A673 (cell line): Measurements from ENCODE around the gene TCF7. TPM values are rescaled to one million over a fixed set of nuclear protein-coding genes. Genes with fewer than 3 reads are reported as not detected.
A peak's percentile ranks its signal among the peaks of the same experiment; 100 is the strongest.

ENCODE experiments used
- BruUV-seq: library from RNA; stranded (reverse); fragments of 400-500 nt; replicated peaks from 2 replicates; lab custom pipeline; 2021; lab: Mats Ljungman, UMichigan
- CTCF ChIA-PET: fragments of 300-600 bp; sonication (Branson Sonifier 250); formaldehyde crosslinking; loops from one replicate; lab custom pipeline; 2022; ENCODE audit warnings: antibody characterized with exemption; lab: Charles Lee
- POLR2A ChIA-PET: fragments of 300-600 bp; sonication (Branson Sonifier 250); formaldehyde crosslinking; loops from one replicate; lab custom pipeline; 2022; ENCODE audit warnings: antibody characterized with exemption; ENCODE audit not compliant: low non-redundant PET; lab: Charles Lee
- DNase-seq: peaks from one replicate; pipeline ENCODE4 v3.0.0-alpha.2; 2015; ENCODE audit warnings: low spot score
- H3K27ac ChIP-seq: fragments of 200-600 bp; sonication (generic); 2 replicates; pipeline ENCODE4 v1.5.1; 2016; ENCODE audit warnings: mixed run types, low read depth, mild to moderate bottlenecking, mixed read lengths, antibody characterized with exemption, low read length; ENCODE audit not compliant: poor library complexity, severe bottlenecking
- H3K27me3 ChIP-seq: fragments of 200-600 bp; sonication (generic); replicated peaks from 2 replicates; pipeline ENCODE4 v1.6.1; 2017; ENCODE audit warnings: mixed run types, low read depth, mild to moderate bottlenecking, mixed read lengths, antibody characterized with exemption, low read length; ENCODE audit not compliant: insufficient read depth, poor library complexity
- H3K36me3 ChIP-seq: fragments of 200-600 bp; sonication (generic); 2 replicates; pipeline ENCODE4 v1.6.1; 2016; ENCODE audit warnings: mixed run types, mild to moderate bottlenecking, mixed read lengths, antibody characterized with exemption, low read length; ENCODE audit not compliant: insufficient read depth, poor library complexity, severe bottlenecking
- H3K4me1 ChIP-seq: fragments of 200-600 bp; sonication (generic); 2 replicates; pipeline ENCODE4 v1.6.1; 2017; ENCODE audit warnings: mixed run types, mild to moderate bottlenecking, mixed read lengths, antibody characterized with exemption, low read length; ENCODE audit not compliant: insufficient read depth, poor library complexity, severe bottlenecking
- H3K4me3 ChIP-seq: fragments of 200-600 bp; sonication (generic); 2 replicates; pipeline ENCODE4 v1.5.1; 2016; ENCODE audit warnings: low read depth, mixed run types, mild to moderate bottlenecking, mixed read lengths, low read length; ENCODE audit not compliant: poor library complexity, severe bottlenecking
- H3K9me3 ChIP-seq: fragments of 200-600 bp; sonication (generic); 2 replicates; pipeline ENCODE4 v1.6.1; 2016; ENCODE audit warnings: mixed run types, low read depth, mild to moderate bottlenecking, mixed read lengths, antibody characterized with exemption, low read length; ENCODE audit not compliant: poor library complexity, severe bottlenecking
- CTCF ChIP-seq: fragments of 300-800, 200-600 bp; sonication (generic); conservative IDR thresholded peaks from 2 replicates; pipeline ENCODE4 v1.5.1; 2017; ENCODE audit warnings: low read depth, mild to moderate bottlenecking, antibody characterized with exemption, low read length, moderate library complexity, mixed read lengths
- EZH2 ChIP-seq: fragments of 200-600 bp; sonication (generic); IDR thresholded peaks from 2 replicates; pipeline ENCODE4 v1.6.1; 2017; ENCODE audit warnings: borderline replicate concordance, low read depth, mild to moderate bottlenecking, mixed read lengths, antibody characterized with exemption, low read length; ENCODE audit not compliant: poor library complexity, severe bottlenecking
- intact Hi-C: fragments of 100-400 bp; cut with micrococcal nuclease; formaldehyde crosslinking; loops from one replicate; pipeline ENCODE4 v1.10.0; 2022; ENCODE audit not compliant: unreplicated experiment
- total RNA-seq: library from RNA; stranded (reverse); gene quantifications from 2 replicates; pipeline ENCODE4 v1.2.3, GENCODE V29; 2021

TCF7 gene
- total RNA-seq, 1 experiment from 2014 or later, result 3.3 TPM

GRCh38 chr5:134093351-134093750 lies 21.1 kb upstream of the TCF7 start:
- ChIA-PET CTCF (interaction anchor here (0.6 kb wide), 1 partner anchor 33 kb away, joined by 6 read pairs; no protein-coding TSS in a partner anchor), POLR2A (no interaction called here)
- TF ChIP-seq EZH2, result no peak
- no peak for TF ChIP-seq CTCF
- H3K36me3 ChIP-seq, result no peaks in the 10 kb centered on the region
- H3K27me3 ChIP-seq, result no peaks in the 10 kb centered on the region
- no peaks in the 10 kb centered on the region for H3K9me3 ChIP-seq
- H3K4me1 ChIP-seq, result peaks cover 4% of the 10 kb centered on the region
- no peak overlapping the region for H3K27ac ChIP-seq
- no peak for DNase-seq
- intact Hi-C loops, result no loop called here
- BruUV-seq, result no TSS peak
- no peak overlapping the region for H3K4me3 ChIP-seq

DNA sequence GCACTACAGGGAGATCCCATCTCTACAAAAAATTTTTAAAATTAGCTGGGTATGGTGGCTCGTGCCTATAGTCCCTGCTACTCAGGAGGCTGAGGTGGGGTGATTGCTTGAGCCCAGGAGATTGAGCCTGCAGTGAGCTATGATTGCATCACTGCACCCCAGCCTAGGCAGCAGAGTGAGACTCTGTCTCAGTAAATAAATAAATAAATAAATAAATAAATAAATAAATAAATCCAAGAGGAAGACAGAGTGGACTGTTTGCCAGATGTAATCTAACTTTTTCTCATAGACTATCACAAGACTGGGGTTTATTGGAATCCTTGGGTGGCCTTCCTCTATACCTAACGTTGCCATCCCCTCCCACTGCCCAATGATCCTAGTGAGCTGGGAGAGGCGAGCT lies 19.2 kb upstream of the TCF7 start:
- Histone ChIP-seq H3K4me3 (no peak overlapping the region), H3K27me3 (no peaks in the 10 kb centered on the region), H3K4me1 (peaks cover 8% of the 10 kb centered on the region), H3K27ac (no peak overlapping the region), H3K9me3 (no peaks in the 10 kb centered on the region), H3K36me3 (no peaks in the 10 kb centered on the region)
- BruUV-seq, result no TSS peak
- ChIA-PET POLR2A (no interaction called here), CTCF (no interaction called here)
- TF ChIP-seq CTCF (no peak), EZH2 (no peak)
- no peak for DNase-seq
- intact Hi-C loops, result no loop called here

DNA sequence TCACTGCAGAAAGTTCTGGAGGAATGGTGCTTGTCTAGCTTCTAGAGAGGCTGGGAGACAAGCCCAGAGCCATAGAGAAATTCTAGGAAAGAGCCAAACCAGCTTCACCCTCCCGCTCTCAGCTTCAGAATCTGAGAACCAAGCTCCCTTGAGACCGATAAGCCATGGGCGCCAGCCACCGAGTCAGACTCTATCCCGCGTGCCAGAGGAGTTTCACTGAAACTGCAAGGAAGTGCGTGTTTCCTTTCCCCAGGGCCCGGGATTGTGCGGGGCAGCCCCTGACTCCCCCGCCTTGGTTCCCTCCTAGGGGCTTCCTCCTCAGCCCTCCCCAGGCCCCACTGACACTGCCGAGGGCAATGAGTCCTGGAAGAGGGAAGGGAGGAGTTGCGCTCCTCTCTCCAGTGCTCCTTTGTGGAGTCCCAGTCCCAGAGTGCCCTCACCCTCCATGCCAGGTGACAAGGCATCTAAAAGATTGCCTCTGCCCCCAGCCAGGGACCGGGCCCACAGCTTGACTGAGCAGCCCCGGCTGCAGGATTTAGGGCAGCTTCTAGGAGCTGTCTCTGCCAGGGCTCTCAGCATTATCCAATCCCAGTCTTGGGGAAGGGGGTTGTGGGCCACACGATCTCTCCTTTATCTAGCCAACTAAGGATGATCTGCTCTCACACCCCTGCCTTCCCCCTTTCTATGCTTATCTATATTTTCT lies 18.4 kb upstream of the TCF7 start:
- intact Hi-C loops, result no loop called here
- H3K9me3 ChIP-seq, result no peaks in the 10 kb centered on the region
- TF ChIP-seq EZH2, result no peak
- TF ChIP-seq CTCF, result no peak
- peak; percentile 51 for DNase-seq
- BruUV-seq, result no TSS peak
- POLR2A ChIA-PET, result no interaction called here
- CTCF ChIA-PET, result interaction anchor here (0.6 kb wide), 1 partner anchor 120 kb away, joined by 4 read pairs; no protein-coding TSS in a partner anchor
- no peaks in the 10 kb centered on the region for H3K36me3 ChIP-seq
- H3K27me3 ChIP-seq, result no peaks in the 10 kb centered on the region
- no peak overlapping the region for H3K4me3 ChIP-seq
- peaks cover 8% of the 10 kb centered on the region for H3K4me1 ChIP-seq
- no peak overlapping the region for H3K27ac ChIP-seq
